ENCODE data around the gene IL10RB.

DNA sequence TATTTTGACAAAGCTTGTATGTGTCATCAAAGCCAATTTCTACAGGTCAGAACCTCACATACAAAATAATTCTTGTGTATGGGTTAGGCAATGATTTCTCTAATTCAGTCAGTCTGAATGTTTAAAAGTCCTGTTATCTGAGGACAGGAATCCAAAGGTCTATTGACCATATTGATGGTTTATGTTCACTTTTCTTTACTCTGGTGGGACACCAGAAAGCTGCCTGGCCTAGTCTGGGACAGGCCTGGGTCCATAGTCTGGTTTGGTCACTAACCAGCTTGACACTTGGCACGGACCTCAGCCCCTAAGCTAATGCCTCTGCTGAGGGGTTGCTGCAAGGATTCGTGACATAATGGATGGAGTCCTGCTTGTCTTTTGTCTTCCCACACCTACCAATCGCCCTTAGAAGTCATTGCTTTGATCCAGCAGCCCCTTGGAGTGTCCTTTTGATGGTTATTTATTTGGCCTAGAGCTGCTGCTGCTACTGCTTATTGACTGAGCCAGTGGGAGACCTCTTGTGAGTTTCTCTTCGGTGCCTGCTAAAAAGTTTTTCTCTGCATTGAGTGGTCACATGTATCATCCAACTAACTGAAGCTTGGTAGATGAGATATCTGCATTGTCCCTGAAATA is 20.8 kb upstream of the IL10RB start:
- TF ChIP-seq RAD21 (IDR thresholded peaks at IDR 0.05; ENCODE audit: low read length) (no peak), POLR2A (IDR thresholded peaks at IDR 0.05; ENCODE audit: low read depth, low read length) (no peak)
- TF ChIP-seq, protein P1, sequence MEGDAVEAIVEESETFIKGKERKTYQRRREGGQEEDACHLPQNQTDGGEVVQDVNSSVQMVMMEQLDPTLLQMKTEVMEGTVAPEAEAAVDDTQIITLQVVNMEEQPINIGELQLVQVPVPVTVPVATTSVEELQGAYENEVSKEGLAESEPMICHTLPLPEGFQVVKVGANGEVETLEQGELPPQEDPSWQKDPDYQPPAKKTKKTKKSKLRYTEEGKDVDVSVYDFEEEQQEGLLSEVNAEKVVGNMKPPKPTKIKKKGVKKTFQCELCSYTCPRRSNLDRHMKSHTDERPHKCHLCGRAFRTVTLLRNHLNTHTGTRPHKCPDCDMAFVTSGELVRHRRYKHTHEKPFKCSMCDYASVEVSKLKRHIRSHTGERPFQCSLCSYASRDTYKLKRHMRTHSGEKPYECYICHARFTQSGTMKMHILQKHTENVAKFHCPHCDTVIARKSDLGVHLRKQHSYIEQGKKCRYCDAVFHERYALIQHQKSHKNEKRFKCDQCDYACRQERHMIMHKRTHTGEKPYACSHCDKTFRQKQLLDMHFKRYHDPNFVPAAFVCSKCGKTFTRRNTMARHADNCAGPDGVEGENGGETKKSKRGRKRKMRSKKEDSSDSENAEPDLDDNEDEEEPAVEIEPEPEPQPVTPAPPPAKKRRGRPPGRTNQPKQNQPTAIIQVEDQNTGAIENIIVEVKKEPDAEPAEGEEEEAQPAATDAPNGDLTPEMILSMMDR (conservative IDR thresholded peaks at IDR 0.05; ENCODE audit: low read depth, low read length) = no peak
- TF ChIP-seq, protein P2, sequence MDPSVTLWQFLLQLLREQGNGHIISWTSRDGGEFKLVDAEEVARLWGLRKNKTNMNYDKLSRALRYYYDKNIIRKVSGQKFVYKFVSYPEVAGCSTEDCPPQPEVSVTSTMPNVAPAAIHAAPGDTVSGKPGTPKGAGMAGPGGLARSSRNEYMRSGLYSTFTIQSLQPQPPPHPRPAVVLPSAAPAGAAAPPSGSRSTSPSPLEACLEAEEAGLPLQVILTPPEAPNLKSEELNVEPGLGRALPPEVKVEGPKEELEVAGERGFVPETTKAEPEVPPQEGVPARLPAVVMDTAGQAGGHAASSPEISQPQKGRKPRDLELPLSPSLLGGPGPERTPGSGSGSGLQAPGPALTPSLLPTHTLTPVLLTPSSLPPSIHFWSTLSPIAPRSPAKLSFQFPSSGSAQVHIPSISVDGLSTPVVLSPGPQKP (IDR thresholded peaks at IDR 0.05; ENCODE audit: borderline replicate concordance, low read depth, low read length) = no peak

Data from IMR-90 (cell line).